HG03457 (cell line): ENCODE results near the gene SLC25A11.

ENCODE experiments used
- ATAC-seq: cut with Tn5 transposase; IDR thresholded peaks from one replicate; pipeline ENCODE4 v1.9.1; 2021; ENCODE audit warnings: moderate number of reproducible peaks; ENCODE audit not compliant: unreplicated experiment

The SLC25A11 gene, protein sequence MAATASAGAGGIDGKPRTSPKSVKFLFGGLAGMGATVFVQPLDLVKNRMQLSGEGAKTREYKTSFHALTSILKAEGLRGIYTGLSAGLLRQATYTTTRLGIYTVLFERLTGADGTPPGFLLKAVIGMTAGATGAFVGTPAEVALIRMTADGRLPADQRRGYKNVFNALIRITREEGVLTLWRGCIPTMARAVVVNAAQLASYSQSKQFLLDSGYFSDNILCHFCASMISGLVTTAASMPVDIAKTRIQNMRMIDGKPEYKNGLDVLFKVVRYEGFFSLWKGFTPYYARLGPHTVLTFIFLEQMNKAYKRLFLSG

DNA sequence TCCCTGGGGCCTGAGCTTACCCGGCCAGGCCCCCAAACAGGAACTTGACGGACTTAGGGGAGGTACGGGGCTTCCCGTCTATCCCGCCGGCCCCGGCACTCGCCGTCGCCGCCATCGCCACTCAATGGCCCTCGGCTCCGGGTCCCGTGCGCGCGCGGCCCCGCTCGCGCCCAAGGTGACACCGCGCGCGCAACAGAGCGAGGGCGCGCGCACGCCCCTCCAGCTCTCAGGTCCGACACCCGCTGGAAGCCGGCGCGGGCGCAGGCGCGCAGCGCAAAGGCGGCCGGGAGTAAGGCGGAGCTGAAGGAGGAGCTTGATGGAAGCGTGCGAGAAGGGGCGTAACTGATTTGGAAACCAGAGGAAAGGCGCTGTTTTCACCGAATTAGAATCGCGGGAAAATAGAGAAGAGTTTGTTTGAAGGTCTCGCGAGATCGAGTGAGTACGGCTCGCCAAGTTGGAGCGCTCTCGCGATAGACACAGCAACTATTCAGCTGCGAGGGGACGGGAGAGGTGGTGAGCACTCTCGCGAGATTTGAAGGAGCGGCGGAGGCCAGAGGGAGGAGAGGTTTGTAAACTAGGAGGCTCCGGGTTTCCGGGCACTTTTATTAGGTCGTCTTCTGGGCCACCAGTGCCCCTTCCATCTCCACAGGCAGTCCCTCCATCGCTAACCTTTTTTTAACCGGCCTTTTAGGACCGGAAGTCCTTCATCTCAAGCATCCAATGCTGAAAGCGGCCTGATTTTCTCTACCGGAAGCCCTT is at the start of gene SLC25A11, which contains the start of gene RNF167:
Gene SLC25A11 (minus strand): TSS at position 251 of the 759 bp plus-strand sequence. CDS start 136 bp downstream, at position 115.
Gene RNF167 (plus strand): TSS at position 473 of the 759 bp plus-strand sequence. CDS start 642 bp downstream, outside the sequence.
- ATAC-seq: peak; percentile 49

DNA sequence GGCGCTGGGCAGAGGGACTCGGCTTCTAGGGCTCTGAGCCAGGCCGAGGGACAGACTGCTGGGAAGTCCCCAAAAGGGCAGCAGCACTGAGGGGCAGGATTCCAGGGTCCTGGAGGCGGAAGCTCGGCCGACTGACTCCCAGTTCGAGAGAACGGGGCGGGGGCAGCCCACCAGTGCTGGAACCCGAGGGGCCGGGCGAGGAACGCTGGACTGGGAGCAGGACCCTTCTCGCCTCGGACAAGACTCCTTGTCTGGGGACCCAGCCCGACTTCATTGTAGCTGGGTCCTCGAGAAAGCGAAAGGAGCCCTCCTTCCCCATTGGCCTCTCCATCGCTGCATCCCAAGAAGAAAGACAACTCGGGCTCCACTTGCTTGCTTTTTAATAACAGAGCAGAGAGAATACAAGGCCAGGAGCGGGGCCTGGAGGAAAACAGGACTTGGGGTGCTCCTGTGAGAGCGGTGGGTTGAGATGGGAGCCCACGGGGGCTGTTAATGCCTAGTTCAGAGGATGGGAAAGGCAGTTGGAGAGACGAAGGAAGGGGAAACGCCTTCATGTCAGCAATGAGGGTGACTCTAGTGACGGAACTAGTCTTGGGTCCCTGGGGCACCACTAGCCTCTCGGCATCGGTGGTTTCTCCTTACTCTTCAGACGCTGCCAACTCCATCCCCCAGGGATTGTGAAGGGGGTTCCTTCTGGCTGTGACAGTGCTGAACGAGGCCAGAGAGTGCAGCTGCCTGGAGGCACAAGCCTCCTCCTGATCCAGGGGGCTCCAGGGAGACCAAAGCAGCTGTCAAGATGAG is 48.1 kb upstream of the SLC25A11 start:
- ATAC-seq: peak; percentile 11

DNA sequence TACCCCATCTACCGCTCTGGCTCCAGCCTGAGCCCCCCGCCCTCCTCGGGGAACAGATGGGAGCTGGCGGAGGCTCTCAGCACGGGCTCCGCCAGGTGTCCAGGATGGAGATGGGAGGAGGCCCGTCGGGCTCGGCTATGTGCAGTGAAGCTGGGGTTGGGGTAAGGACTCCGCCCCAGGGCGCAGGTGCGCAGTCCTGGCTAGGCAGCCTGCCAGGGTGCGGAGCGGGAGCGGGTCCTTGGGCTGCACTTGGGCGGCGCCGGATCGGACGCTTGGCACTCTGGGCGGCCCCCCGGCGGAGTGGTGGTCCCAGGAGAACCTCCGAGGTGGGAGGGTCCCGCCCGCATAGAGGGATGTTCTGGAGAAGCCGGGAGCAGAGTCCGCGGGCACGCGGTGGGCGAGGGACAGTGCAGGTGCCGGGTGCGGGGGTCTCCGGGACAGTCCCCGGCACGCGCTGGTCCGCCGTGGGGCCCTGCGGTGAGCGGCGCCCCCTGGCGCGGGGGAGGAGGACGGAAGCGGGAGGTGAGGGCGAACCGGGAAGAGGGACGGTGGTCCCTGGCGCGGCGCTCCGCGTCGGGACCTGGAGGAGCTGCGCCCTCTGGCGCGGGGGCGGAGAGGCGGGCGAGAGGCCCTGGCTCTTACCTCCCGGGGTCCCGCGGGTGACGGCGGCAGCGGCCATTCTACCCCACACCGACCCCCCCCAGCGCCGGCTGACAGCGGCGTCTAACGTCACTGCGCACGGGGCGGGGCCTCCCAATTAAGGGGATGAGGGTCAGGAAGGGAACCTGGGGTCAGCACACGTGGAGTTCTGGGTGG is 47.3 kb upstream of the SLC25A11 start, which contains the start of gene CAMTA2:
Gene CAMTA2 (minus strand): TSS at position 725 of the 816 bp plus-strand sequence. CDS start 1,453 bp downstream, outside the sequence.
- ATAC-seq: peak; percentile 38

DNA sequence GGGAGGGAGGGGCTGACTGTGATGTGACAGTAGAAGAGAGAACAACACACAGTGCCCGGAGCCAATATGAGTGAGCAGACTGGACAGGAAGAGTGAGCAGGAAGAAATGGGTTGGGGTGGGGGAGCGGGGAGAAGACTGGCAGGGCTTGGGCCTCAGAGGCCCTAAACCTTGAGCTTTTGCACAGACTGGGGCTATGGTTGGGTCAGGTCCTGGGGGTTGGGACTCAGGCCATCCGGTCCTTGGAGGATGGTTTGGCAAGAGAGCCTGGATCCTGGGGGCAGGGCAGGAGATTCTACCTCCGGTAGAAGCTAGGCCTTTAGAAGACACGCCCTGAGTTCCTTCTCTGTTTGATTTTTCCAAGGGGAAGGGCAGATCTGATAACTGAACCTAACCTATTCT is 46.6 kb upstream of the SLC25A11 start:
- ATAC-seq: no peak

DNA sequence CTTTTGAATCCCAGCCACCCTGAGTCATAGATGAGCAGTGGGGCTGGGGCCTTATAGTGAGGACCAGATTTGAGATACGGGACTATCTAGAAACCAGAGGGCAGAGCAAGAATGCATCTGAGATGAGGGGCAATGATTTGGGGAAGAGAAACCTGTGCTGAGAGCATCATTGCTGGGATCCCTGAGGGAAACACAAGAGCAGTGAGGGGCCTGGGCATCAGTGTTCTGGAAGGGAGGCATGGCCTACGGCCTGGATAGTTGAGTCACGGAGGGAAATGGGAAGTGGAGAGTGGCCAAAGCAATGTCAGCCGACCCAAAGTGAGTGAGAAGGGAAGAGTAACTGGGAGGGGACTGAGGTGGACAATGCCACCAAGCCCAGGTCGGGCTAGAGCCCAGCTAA is 42.5 kb upstream of the SLC25A11 start:
- ATAC-seq: no peak

DNA sequence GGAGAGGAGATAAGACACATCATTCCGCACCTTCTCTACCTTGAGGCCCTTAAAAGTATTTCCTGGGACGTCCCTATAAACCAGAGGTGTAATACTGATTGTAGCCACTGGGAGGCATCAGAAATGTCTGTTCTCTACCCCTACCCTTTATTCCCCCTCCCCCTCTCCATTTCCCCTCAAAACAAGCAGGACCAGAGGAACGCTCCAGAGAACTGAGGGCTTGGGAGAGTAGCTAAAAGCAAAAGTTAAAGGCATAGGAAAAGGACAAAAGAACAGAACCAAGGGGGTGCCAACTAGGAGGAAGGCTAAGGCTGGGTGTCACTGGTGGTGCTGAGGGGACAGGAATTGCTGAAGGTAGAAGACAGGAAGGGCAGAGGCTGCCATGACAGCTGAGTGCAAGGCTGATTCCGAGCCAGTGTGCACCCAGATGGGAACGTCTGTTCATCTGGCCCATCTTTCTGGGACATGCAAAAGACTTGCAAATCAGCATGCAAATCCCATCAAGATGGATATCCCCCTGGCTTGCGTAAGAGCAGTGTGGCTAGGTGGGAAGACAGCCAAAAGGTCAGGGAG is 40.9 kb upstream of the SLC25A11 start:
- no peak for ATAC-seq

DNA sequence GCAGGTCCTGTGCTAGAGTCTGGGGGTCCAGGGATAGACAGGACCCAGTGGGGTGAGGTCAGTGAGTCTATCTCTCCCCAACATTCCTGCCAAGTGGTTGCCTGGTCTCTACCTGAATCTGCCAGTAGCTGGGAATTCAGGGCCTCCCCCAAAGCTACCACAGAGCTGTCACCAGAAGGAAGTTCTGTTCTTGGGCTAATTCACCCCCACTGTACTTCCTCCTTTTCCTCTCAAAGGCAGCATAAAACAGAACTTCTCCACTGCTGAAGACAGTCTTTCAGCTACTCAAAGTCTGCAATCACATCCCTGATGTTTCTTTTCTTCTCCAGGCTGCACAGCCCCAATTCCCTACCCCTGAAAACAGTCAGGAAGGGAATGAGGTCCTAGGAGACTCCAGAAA is 38.9 kb upstream of the SLC25A11 start:
- no peak for ATAC-seq

DNA sequence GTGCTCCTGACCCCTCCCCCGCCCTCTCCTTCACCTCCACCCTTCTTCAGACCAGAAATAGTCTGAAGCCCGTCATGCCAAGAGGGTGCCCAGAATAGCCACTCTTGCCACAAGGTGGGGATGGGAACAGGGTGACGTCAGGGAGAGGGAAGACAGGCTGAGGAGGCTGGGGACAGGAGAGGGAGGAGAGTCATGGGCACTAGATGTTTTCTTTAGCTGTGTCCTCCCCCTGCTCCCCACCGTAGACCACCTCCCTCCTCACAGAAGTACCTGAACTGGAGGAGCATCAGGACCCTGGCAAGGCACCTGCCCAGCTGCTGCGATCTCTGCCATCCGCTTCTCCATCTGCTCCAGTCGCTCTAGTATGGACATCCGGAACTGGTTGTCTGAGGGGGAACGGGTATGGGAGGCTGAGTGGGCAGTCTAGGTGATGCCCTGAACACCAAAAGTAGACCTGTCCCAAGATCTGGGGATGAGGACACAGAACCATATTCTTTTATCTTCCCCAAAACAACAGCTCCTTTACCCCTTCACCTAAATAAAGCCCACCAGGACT is 34.3 kb upstream of the SLC25A11 start:
- ATAC-seq: no peak

DNA sequence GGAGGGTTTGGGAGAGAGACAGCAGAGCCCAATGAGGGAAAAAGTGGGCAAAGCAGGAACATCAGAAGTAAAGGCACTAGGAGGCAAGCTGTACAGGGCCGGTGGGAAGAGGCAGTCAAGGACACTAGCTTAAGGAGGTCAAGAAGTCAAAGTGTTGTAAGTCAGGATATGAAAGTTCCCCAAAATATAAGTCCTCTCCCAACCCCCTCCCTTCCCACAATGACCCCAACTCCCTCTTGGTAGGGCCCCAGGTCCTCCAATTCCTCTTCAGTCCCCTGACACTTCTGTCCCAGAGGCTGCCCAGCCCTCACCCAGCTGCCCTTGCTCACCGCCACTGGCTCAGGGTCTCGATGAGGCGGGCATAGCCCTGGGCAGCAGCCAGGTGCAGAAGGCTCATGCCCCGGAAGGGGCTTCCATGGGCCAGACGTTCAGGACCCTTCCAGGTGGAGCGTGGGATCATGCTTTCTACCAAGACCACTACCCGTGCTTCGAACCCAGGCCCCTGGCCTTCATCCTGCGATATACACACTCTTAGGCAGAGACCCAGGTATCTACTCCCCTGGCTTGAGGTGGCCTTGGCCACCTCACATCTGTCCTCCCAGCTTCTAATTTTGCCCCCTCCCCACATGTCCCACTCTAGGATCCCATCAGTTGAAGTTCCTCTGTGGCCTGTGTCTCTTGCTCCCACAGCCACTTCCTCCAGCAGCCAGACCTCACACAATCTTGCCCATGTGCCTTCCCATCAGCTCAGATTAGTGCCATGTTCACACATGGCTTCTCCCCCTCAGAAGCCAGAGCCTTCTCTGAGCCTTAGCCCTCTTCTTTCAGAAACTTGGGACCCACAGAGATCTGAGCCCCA is 33.6 kb upstream of the SLC25A11 start:
- no peak for ATAC-seq

DNA sequence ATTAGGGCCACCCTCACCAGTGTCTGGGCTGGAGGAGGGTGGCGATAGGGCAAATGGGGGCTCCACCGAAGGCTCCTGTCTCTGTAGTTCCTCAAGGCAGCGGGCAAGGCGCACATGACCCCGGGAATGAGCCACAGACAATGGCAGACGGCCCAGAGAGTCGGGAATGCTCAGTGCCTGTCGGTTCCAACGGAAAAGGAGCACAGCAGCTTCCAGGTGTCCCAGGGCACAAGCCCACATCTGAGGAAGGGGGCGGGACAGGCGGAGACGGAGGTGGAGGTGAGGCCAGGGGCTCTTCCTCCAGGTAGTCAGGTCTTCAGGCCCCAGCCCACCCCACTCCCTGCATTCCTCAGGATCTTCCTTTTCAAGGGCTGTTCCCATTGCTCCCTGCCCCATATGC is 32.9 kb upstream of the SLC25A11 start:
- no peak for ATAC-seq

DNA sequence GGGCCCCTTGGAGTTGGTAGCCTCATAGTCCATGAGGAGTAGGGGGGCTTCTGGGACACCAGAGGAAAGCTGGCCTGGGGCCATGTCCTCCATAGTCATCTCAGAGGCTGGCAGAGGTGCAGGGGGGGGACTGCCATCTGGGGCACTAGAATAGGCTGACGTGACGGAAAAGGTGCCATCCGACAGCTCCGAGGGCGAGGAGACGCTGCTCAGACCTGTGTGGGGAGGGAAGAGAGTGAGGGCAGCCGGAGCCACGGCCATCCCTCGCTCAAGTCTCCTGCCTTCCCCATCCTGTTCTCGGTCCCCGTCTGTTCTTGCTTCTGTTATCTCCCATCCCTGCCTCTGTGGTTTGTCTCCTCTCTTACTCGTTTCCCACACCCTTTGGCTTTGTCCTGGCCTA is 32.5 kb upstream of the SLC25A11 start:
- no peak for ATAC-seq

DNA sequence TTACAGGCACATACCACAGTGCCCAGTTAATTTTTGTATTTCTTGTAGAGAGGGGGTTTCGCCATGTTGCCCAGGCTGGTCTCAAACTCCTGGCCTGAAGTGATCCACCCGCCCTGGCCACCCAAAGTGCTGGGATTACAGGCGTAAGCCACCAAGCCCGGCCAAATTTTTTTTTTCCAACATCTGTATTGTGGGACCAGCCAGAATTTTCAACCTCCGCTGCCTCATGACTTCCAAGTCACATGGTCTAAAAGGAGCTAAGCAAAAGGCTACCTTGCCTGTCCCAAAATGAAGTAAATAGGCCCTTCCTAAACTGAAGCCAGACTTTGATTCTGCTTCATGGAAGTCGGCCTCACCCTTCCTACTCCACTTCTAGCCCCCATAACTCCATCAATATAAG is 32.0 kb upstream of the SLC25A11 start:
- no peak for ATAC-seq

DNA sequence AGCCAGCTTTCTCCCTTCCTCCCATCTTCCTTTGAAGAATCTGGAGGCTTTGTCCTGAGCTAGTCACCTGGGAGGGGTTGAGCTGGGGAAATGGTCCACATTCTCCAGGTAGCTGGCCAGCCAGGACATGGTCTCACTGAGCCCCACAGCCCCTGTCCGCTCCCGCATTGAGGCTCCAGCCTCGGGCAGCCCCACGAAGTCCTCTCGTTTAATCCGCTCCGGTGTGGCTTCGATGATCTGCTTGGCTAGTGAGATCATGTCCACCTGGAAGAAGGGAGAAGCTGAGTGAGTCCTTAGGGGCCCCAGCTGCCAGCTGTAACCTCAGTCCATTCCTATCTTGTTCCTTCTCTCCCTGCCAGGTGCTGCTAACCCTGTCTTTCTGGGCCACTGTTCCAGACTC is 30.4 kb upstream of the SLC25A11 start:
- ATAC-seq: no peak

DNA sequence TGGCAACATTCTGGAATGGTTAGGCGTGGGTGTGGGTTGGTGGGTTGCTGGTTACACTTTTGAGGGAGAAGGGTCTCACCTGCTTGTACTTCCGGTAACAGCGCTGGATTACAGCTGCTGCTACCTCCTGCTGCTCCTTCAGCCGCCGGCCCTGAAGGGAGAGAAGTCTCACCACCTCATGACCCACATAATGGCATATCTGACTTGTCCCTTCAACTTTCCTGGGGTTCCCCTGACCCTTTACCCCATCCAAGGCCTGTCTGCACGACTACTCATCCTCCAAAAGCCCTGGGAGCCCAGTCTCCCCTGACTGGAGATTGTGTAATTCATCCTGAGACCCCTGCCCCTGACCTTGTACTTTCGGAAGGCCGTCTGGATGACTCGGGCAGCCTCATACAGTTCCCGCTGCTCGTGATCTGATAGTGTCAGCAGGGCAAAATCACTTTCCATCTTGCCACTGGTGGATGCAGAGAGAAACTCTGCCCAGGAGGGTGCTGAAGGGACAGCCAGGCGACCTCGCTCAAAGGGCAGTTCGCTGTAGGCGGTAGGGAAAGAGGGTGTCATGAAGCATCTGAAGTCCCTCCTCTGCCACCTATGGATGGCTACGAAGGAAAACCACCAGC is 29.8 kb upstream of the SLC25A11 start:
- no peak for ATAC-seq

DNA sequence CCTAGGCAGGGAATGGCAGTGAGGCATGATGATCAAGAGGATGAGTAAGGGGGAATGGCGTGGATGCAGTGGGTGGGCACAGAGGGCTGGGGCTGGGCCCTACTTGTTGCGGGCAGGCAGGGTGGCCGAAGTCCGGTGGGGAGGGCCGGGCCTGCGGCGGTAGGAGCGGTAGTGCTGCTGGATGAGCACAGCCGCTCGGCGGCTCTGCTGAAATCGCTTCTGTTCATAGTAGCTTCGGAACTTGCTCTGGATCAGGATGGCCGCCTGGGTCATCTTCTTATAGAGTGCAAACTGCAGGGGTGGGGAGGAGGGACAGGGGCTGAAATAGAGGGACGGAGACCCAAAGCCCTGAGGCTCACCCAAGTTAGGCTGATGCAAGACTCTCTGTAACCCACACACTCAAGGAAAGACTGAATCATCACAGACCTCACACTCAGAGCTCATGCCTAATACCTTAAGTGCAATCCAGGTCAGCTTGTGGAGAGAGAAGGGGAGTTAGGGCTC is 29.3 kb upstream of the SLC25A11 start:
- ATAC-seq: no peak

DNA sequence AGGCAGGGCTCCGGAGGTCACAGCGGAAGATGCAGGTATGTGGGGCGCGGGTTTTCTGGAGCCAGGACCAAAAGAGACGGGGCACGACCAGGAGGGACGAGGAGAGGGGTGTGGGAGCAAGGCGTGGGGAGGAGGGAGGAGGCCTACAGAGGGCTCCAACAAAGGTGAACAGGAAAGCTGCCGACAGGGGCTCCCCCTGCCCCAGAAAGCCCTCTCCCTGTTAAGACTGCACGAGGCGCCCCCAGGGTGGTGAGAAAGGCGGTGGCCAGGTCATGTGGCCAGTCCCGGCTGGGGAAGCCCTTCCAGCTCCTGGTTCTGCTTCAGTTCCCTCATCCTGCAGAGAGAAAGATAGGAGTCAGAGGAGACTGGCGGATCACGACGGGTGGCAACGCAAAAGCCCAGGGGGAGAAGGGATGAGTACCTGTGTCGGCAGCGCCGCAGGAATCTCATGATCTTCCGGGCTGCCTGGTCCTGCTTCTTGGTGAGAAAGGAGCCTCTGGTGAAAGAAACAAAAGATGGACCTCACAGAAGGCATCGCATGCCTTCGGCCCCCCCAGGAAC is 28.7 kb upstream of the SLC25A11 start:
- ATAC-seq: no peak

DNA sequence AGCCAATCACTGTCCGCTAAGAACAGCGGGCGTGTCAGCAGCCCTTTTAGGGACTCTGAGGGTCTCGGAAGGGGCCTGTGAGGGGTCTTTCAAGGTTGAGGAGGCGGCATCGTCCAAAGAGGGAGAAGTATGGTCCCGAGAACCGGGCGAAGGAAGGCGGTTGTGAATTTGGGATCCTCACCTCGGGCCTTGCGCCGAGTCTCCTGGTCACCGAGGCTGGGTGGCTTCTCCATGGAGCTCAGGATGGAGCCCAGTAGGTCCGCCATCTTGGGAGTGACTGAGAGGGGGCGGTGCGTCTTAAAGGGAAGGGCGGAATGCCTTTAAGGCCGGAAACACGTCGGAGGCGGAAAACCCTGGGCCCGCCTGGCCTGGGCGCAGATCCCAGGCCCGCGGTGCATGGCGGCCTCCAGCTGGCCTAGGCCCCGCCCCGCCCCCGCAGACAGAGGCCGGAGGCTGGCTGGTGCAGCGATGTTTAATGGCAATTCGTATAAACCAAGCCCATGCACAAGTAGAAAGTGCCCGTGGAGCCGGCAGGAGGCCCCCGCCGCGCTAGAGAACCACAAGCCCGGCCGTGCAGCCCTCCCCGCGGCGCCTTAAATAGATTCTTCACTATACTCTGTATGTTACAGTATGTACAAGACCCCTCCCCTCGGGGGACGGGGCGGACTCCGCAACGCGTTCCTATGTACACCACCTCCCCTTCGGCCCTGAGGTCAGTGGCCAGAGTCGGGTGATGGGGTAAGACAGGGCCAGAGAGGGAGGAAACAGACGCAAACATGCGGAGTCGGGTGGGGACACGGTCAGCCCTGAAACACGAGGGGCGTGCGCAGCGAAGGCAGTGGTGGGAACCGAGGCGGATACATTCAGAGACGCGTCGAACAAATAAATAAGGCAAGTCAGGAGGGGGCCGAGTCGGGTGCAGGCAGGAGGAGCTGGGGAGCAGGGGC is 28.0 kb upstream of the SLC25A11 start, which contains the start of gene SPAG7:
Gene SPAG7 (minus strand): TSS at position 279 of the 947 bp plus-strand sequence. CDS start 13 bp downstream, at position 266.
- peak; percentile 52 for ATAC-seq
